GM18907 (cell line): ENCODE results near the gene TMEM87A.

Experiments
- ATAC-seq: cut with Tn5 transposase; IDR thresholded peaks from one replicate; pipeline ENCODE4 v1.9.1; 2021; ENCODE audit warnings: mild to moderate bottlenecking, moderate library complexity; ENCODE audit not compliant: unreplicated experiment

TMEM87A gene

GRCh38 chr15:42207674-42208579, 65.3 kb downstream of the TMEM87A start, which contains the start of gene VPS39:
VPS39 (minus strand) TSS chr15:42208304; CDS start chr15:42208153, 151 bp downstream.
- ATAC-seq, result peak; percentile 89

GRCh38 chr15:42206406-42206805, 66.8 kb downstream of the TMEM87A start:
- no peak for ATAC-seq

DNA sequence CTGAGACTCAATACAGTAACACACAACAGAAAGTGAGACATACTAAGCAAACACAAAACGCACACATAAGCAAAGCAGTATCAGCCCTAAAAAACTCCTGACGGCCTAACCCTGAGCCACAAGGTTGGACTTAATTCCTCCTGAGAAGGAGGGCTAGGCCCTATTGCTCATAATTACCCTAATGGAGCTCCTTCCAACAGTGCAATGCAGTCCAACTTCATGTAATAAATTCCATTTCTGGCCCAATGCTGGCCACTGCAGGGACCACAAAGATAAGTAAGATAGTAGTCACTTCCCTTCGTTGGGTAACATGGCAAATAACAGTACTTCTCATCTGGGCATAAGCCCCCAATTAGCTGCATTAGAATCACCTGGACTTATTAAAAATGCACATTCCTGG, 69.3 kb downstream of the TMEM87A start:
- ATAC-seq, result no peak

DNA sequence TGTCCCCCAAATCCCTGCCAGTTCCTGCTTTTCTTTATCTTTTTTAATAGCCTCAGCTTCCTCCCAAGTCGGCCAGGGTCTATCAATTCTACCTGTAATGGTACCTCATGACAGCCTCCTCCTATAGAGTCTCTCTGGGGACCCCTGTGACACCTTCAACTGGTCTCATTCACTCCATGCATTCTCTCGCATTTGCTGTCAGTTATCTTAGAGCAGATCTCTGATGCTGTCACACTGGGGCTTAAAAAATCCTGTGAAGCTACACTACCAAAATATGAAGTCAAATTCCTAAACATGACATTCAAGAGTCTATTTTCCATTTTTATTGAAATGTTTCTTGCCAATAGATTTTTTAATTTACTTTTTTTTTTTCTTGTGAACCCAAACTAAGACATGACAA, 70.6 kb downstream of the TMEM87A start:
- no peak for ATAC-seq

DNA sequence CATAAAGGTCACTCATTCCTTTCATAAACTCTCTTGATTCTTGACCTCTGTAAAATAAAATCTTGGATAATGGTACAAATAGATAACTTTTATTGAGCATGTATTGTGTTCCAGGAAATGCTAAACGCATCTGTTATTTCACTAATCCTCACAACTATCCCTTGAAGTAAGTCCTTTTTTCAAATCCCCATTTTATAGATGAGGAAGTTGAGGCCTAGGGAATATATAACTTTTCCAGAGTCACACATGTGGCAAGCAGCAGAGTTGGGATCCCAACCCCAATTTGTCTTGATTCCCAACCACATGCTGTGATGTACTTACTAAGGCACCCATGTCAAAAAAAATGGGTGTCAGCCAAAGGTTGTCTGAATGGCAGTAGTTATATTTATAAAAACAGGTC, 71.4 kb downstream of the TMEM87A start:
- no peak for ATAC-seq

- ATAC-seq, result no peak
These were observed 74.1 kb downstream of the TMEM87A start for GRCh38 chr15:42199126-42199525.

GRCh38 chr15:42198516-42198915, 74.7 kb downstream of the TMEM87A start:
- ATAC-seq, result no peak

DNA sequence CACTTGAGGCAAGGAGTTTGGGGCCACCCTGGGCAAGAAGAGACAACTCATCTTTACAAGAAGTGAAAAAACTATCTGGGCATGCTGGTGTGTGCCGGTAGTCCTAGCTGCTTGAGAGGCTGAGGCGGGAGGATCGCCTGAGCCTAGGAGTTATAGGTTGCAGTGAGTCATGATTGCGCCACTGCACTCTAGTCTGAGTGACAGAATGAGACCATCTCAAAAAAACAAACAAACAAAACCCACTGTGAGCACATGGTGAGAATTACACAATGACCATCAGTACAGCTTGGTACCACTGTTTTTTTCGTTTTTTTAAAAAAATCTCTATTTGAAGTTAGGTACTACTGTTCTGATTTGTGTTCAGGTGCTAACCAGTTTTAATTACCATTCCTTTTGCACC, 78.7 kb downstream of the TMEM87A start:
- no peak for ATAC-seq

DNA sequence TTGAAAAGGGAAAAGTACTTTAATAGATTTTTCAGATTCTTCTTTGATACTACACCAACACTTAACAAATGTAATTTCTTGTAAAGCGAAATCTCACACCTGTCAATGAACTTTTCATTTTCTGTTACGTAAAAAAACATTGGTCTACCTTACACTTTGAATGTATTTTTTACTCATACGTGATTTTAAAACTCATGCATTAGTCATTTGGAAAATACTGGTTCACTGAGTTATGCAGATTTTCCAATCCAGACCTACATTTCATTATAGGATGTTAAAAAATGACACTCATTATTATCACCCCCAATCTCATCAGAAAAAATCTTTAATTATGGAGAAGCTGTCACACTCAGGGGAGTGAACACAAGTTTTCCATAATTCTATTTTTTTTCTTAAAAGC, 79.8 kb downstream of the TMEM87A start:
- ATAC-seq, result no peak

GRCh38 chr15:42191610-42192346, 81.5 kb downstream of the TMEM87A start:
- no peak for ATAC-seq

GRCh38 chr15:42190370-42190769, 82.9 kb downstream of the TMEM87A start:
- ATAC-seq, result no peak

GRCh38 chr15:42185801-42186200, 87.4 kb downstream of the TMEM87A start:
- no peak for ATAC-seq

DNA sequence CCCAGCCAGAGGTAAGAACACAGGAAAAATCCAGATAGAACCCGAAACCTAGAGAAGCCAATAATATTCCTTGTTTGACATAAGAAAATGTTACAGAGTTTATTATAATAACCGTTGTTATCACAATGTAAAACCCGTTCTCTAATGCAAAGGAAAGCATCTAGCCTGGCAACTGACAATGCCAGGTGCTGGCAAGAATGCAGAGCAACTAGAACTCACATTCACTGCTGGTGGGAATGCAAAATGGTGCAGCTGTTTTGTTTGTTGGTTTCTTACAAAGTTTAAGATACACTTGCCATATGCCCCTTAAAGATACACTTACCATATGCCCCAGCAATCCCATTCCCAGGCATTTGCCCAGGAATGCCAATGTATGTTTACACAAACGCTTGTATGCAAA, 88.5 kb downstream of the TMEM87A start:
- no peak for ATAC-seq

GRCh38 chr15:42184296-42184695, 88.9 kb downstream of the TMEM87A start:
- no peak for ATAC-seq

- no peak for ATAC-seq
These were observed 90.3 kb downstream of the TMEM87A start for GRCh38 chr15:42182961-42183360.

DNA sequence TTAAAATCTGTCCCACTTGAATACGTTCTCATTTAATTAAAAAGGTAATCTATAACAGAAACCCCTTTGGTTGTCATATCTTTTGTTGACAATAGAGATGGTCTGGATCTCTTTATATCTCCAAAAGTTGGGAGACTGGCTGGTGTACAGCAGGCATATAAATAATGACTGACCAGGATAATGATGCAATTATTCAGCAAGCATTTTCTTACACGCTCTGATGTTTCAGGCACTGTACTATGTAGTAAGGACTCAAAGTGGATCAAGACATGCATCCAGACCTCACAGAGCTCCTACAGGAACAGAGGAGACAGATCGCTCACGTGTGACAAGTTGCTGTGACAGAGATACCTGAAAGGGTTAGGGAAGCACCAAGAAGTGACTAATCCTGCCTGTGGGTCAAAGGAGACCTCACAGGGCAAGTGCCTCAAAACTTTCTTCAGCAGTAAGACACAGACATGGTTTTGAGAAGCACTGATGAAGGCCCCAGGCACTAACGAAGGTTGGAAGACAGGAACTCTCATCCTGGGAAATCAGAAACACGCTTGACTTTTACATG, 90.8 kb downstream of the TMEM87A start:
- ATAC-seq, result no peak

DNA sequence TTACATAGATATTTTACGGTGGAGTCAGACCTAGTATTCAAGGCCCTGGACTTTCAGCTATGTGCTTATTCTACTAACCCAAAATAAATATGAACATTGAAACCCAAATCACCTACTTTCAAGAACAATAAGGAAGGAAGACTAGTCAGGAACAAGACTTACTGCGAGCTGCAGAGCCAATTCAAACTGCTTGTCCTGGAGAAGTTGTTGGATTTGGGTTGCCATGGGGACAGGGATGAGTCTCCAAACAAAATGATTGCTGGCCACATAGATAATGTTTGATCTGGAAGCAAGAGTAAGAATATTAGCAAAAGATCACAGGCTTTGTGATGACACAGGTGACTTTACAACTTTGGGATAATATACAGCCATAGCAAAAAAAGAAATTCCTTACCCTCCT, 95.2 kb downstream of the TMEM87A start:
- no peak for ATAC-seq

DNA sequence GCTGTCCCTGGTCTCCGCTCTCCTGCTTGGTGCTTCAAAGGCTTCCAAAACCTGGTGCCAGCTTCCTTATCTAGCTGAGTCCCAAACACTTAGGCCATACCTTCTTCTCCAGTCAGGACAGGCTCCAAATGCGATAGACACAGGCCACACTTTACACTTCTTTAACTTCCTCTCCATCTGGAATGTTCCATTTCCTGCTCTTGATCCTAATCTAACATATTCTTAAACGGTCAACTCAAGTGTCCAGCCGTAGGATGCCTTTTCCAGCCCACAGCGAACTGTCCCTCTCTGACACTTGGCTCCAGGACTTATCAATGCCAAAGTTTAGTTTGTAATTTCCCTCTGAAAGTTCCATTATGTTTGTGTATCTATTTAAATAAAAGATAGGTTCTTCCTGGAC, 97.6 kb downstream of the TMEM87A start:
- ATAC-seq, result no peak

DNA sequence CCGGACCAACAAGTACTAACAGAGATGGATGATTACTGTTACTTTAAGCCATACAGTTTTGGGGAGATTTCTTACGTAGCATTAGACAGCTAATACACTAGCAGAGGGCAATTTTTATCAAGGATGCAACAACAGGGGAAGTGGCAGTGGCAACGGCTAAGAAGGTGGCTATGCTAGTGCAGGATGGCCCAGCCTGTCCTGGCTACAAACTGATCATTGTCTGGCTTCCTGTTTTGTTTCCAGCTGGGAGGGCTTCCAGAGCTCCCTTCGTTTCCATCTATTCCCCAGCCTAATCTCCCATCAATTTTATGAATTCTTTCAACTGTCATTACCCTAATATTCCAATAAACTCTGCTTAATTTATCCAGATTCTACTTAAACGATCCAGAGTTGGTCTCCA, 100.8 kb downstream of the TMEM87A start:
- no peak for ATAC-seq

GRCh38 chr15:42171795-42172194, 101.4 kb downstream of the TMEM87A start:
- no peak for ATAC-seq

DNA sequence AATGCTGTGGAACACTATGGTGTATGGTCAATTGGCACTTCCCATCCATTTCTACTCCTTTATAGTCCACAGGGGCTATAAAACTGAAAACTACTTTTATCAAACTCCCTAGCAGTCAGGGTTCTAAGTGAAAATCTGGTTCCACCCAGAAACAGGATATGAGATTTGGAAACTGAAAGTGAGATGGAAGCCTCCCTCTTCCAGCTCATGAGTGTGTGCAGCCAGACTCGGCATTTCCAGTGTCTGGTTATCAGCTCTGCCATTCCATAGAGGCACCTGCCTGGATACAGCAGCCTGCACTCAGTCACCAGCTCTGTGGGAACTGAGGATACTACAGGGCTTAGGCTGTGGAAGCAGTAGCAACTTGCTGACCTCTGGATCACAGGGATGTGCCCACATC, 102.1 kb downstream of the TMEM87A start:
- no peak for ATAC-seq
